ENCODE data around the gene SMAD6. TPM values are rescaled to one million over a fixed set of nuclear protein-coding genes. Genes with fewer than 3 reads are reported as not detected.
A peak's percentile ranks its signal among the peaks of the same experiment; 100 is the strongest.

The SMAD6 gene
- total and polyA plus RNA-seq, 9 of the 15 experiments (the other 6 are each of a cell fraction or from before 2014, with no cell fraction given), result 0.10 to 15.5 (median 3.7) TPM

DNA sequence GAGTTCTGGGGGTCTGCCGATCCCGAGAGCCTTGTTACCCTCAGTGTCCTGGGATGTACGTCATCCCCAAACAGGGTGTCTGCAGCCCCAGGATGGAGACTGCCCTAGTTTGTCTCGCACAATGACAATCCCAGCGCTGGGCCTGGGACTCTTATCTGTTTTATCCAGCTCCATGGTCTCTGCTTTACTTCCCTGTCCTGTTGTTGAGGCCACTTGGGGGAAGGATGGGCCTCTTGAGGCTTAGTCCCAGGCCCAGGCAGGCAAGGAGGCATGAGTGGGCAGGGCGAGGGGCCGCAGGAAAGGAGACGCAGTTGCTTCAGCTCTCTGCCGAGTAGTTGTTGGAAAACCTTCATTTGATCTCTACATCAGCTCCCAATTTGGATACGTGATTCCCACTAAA lies 17.4 kb downstream of the SMAD6 start (continued):
- TF ChIP-seq ZKSCAN8 (CRISPR knock-in tag; IDR thresholded peaks at IDR 0.05) (0 out of 2 replicates have a peak, but pooled peaks have one; percentile 22), MYNN (IDR thresholded peaks at IDR 0.05) (peak; percentile 62; the same call in 1 of the 2 replicates), MYNN (CRISPR knock-in tag; IDR thresholded peaks at IDR 0.05) (no peak)
- TF ChIP-seq, protein P1, sequence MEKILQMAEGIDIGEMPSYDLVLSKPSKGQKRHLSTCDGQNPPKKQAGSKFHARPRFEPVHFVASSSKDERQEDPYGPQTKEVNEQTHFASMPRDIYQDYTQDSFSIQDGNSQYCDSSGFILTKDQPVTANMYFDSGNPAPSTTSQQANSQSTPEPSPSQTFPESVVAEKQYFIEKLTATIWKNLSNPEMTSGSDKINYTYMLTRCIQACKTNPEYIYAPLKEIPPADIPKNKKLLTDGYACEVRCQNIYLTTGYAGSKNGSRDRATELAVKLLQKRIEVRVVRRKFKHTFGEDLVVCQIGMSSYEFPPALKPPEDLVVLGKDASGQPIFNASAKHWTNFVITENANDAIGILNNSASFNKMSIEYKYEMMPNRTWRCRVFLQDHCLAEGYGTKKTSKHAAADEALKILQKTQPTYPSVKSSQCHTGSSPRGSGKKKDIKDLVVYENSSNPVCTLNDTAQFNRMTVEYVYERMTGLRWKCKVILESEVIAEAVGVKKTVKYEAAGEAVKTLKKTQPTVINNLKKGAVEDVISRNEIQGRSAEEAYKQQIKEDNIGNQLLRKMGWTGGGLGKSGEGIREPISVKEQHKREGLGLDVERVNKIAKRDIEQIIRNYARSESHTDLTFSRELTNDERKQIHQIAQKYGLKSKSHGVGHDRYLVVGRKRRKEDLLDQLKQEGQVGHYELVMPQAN (IDR thresholded peaks at IDR 0.05; ENCODE audit: borderline replicate concordance), result no peak

DNA sequence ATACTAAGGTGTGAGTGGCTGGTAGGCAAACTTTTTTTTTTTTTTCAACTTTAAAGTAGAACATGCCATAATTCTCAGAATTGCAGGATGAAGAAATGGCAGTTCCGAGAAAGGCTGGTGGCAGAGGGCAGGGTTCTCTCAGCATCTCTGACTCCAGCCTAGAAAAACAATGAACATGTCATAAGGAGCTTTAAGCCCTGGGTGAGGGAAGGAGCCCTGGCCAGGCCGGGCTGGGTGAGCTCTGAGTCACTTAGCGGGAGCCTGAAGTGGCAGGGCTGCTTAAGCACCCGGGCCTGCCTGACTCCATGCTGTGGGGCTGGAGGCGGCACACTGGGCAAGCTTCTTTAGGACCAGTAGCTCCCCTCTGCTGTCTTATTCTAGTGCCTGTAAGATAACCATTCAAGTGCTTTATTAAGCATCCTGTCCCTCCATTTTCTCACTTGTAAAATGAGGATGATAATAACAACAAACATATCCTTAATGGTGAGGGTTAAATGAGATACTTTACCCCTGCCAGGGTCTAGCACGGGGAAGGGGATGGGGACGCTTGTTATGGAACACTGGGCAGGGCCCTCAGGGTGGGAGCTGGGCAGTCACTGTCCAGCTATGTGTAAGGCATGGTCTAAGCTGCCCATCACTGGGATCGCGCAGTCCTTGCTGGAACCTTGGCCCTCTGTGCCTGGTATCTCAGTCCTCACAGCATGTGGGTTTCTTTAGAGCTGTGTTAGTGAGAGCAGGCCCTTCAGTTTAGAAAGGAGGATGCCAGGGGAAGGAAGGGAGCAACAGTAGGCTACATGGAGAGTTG lies 18.4 kb downstream of the SMAD6 start:
- peaks cover 15% of the 10 kb centered on the region; the same call in 1 of the 2 replicates for H4K20me1 ChIP-seq (replicated peaks; ENCODE audit: control insufficient read depth, insufficient read depth, low read length)
- H3K4me3 ChIP-seq, result no peak overlapping the region
- BruUV-seq (replicated peaks), result no TSS peak
- ChIA-PET CTCF (ENCODE audit: low intra/inter-chr PET ratio) (no interaction called here), POLR2A (interaction anchor here (0.6 to 1.8 kb wide), 6 partner anchors 10 to 162 kb away, joined by 3 to 6 read pairs (median 4); no protein-coding TSS in a partner anchor)
- H3K79me2 ChIP-seq (ENCODE audit: control insufficient read depth, insufficient read depth, low read length), result peaks cover 52% of the 10 kb centered on the region
- DNase-seq (ENCODE audit: extremely low read depth in 1 of 4, low spot score in 3 of 4), result peak in 3 of 4 experiments; percentile 7 to 65 (median 62)
- intact Hi-C loops (cut with micrococcal nuclease), result no loop called here
- in situ Hi-C loops (cut with MboI), result no loop called here
- WGBS (ENCODE audit: insufficient coverage, low coverage, missing lambda C conversion rate), result 65% methylated on average over 9 of the region's 9 CpGs
- no peaks in the 10 kb centered on the region for H3K27me3 ChIP-seq (ENCODE audit: control insufficient read depth in 2 of 2, insufficient read depth in 2 of 2, low read length in 2 of 2)
- no peaks in the 10 kb centered on the region for H3K9me3 ChIP-seq (replicated peaks; ENCODE audit: control insufficient read depth, insufficient read depth, low read depth, low read length)
- no peak overlapping the region for H2AFZ ChIP-seq (ENCODE audit: low read depth, low read length)
- peak overlapping the region; percentile 49 for H3K4me2 ChIP-seq (ENCODE audit: insufficient read depth, low read length)
- no peak overlapping the region; a peak in 1 of 4 replicates for H3K9ac ChIP-seq (ENCODE audit: insufficient read depth in 1 of 2, low read depth in 2 of 2, low read length in 2 of 2)
- peaks cover 36 to 51% of the 10 kb centered on the region in 2 experiments; a peak in 4 of 5 replicates for H3K4me1 ChIP-seq (replicated peaks in 1 of 2; ENCODE audit: control insufficient read depth in 2 of 2, insufficient read depth in 2 of 2, low read length in 2 of 2)
- H3K36me3 ChIP-seq (ENCODE audit: control insufficient read depth, insufficient read depth, low read length), result peaks cover 46% of the 10 kb centered on the region
- no peak for FAIRE-seq
- H3K9me1 ChIP-seq (ENCODE audit: control insufficient read depth, insufficient read depth, low read length), result peaks cover 4% of the 10 kb centered on the region
- ATAC-seq, result peak; percentile 34
- 0 out of 3 replicates have a peak overlapping the region, but pooled peaks have one; percentile 12 for H3K27ac ChIP-seq (ENCODE audit: extremely low read depth, low read depth, low read length)
- TF ChIP-seq BDP1 (IDR thresholded peaks at IDR 0.05; ENCODE audit: insufficient read depth, insufficient read length) (no peak), CXXC5 (CRISPR knock-in tag; IDR thresholded peaks at IDR 0.05) (peak; percentile 27; the same call in 1 of the 2 replicates), STAT5A (IDR thresholded peaks at IDR 0.05; ENCODE audit: borderline replicate concordance, low read length) (peak; percentile 59)
- TF ChIP-seq, protein P2, sequence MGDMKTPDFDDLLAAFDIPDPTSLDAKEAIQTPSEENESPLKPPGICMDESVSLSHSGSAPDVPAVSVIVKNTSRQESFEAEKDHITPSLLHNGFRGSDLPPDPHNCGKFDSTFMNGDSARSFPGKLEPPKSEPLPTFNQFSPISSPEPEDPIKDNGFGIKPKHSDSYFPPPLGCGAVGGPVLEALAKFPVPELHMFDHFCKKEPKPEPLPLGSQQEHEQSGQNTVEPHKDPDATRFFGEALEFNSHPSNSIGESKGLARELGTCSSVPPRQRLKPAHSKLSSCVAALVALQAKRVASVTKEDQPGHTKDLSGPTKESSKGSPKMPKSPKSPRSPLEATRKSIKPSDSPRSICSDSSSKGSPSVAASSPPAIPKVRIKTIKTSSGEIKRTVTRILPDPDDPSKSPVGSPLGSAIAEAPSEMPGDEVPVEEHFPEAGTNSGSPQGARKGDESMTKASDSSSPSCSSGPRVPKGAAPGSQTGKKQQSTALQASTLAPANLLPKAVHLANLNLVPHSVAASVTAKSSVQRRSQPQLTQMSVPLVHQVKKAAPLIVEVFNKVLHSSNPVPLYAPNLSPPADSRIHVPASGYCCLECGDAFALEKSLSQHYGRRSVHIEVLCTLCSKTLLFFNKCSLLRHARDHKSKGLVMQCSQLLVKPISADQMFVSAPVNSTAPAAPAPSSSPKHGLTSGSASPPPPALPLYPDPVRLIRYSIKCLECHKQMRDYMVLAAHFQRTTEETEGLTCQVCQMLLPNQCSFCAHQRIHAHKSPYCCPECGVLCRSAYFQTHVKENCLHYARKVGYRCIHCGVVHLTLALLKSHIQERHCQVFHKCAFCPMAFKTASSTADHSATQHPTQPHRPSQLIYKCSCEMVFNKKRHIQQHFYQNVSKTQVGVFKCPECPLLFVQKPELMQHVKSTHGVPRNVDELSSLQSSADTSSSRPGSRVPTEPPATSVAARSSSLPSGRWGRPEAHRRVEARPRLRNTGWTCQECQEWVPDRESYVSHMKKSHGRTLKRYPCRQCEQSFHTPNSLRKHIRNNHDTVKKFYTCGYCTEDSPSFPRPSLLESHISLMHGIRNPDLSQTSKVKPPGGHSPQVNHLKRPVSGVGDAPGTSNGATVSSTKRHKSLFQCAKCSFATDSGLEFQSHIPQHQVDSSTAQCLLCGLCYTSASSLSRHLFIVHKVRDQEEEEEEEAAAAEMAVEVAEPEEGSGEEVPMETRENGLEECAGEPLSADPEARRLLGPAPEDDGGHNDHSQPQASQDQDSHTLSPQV (IDR thresholded peaks at IDR 0.05), result peak; percentile 63
- TF ChIP-seq, protein P3, sequence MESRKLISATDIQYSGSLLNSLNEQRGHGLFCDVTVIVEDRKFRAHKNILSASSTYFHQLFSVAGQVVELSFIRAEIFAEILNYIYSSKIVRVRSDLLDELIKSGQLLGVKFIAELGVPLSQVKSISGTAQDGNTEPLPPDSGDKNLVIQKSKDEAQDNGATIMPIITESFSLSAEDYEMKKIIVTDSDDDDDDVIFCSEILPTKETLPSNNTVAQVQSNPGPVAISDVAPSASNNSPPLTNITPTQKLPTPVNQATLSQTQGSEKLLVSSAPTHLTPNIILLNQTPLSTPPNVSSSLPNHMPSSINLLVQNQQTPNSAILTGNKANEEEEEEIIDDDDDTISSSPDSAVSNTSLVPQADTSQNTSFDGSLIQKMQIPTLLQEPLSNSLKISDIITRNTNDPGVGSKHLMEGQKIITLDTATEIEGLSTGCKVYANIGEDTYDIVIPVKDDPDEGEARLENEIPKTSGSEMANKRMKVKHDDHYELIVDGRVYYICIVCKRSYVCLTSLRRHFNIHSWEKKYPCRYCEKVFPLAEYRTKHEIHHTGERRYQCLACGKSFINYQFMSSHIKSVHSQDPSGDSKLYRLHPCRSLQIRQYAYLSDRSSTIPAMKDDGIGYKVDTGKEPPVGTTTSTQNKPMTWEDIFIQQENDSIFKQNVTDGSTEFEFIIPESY (CRISPR knock-in tag; IDR thresholded peaks at IDR 0.05), result peak; percentile 93
- TF ChIP-seq, protein P4, sequence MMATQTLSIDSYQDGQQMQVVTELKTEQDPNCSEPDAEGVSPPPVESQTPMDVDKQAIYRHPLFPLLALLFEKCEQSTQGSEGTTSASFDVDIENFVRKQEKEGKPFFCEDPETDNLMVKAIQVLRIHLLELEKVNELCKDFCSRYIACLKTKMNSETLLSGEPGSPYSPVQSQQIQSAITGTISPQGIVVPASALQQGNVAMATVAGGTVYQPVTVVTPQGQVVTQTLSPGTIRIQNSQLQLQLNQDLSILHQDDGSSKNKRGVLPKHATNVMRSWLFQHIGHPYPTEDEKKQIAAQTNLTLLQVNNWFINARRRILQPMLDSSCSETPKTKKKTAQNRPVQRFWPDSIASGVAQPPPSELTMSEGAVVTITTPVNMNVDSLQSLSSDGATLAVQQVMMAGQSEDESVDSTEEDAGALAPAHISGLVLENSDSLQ (IDR thresholded peaks at IDR 0.05), result peak; percentile 14; the same call in 1 of the 2 replicates

Data from K562 (cell line).